Naive B cell (primary cell): ENCODE results near the gene SPECC1L. TPM values are rescaled to one million over a fixed set of nuclear protein-coding genes. Genes with fewer than 3 reads are reported as not detected.

ENCODE experiments used
- ATAC-seq, 2 donors: fragments of 150-1000 bp; cut with Tn5 transposase; 2 replicates each; pipeline ENCODE4 v1.10.0; 2021; ENCODE audit warnings: low read depth in 2 of 2, mild to moderate bottlenecking in 2 of 2, moderate library complexity in 2 of 2
- DNase-seq: peaks from one replicate; pipeline ENCODE4 v3.0.0; 2022
- H3K27ac Mint-ChIP-seq, 6 donors: one replicate each; pipeline ENCODE4 v1.8.0; 2020 to 2022; ENCODE audit warnings: mild to moderate bottlenecking in 6 of 6, mixed read lengths in 6 of 6, moderate library complexity in 5 of 6, inconsistent platforms in 2 of 6
- H3K27me3 Mint-ChIP-seq, 3 donors: one replicate each; pipeline ENCODE4 v1.8.0; 2021 to 2022; ENCODE audit warnings: mixed read lengths in 3 of 3, mild to moderate bottlenecking in 1 of 3
- H3K36me3 Mint-ChIP-seq, 2 donors: one replicate each; pipeline ENCODE4 v1.8.0; 2020 to 2022; ENCODE audit warnings: mixed read lengths in 2 of 2, inconsistent platforms in 1 of 2, mild to moderate bottlenecking in 1 of 2
- H3K4me1 Mint-ChIP-seq, 3 donors: one replicate each; pipeline ENCODE4 v1.8.0; 2020 to 2022; ENCODE audit warnings: mixed read lengths in 3 of 3, inconsistent platforms in 1 of 3, mild to moderate bottlenecking in 1 of 3, moderate library complexity in 1 of 3
- H3K4me3 Mint-ChIP-seq, 8 donors: one replicate each; pipeline ENCODE4 v1.8.0; 2020 to 2022; ENCODE audit warnings: mild to moderate bottlenecking in 8 of 8, mixed read lengths in 8 of 8, moderate library complexity in 8 of 8, inconsistent platforms in 2 of 8
- H3K9me3 Mint-ChIP-seq, 7 donors: one replicate each; pipeline ENCODE4 v1.8.0; 2020 to 2022; ENCODE audit warnings: mixed read lengths in 7 of 7, mild to moderate bottlenecking in 5 of 7, inconsistent platforms in 2 of 7, moderate library complexity in 1 of 7
- polyA plus RNA-seq, 6 donors: library from polyadenylated mRNA; unstranded; fragments of 300-500 nt; fragmentation: Illumina TruSeq; gene quantifications; one replicate each; pipeline ENCODE4 v1.2.3, GENCODE V29; 2021; ENCODE audit warnings: low read depth in 6 of 6

SPECC1L gene
- polyA plus RNA-seq, 6 donors from 2014 or later: 1.7 to 29.4 (median 9.7) TPM

- Mint-ChIP-seq H3K4me1 (peaks cover 66 to 68% (median 66%) of the 10 kb centered on the region in 3 donors), H3K27me3 (peaks cover 0 to 4% (median 0%) of the 10 kb centered on the region in 3 donors), H3K4me3 (peak overlapping the region; percentile 85 to 96 (median 90)), H3K27ac (peak overlapping the region; percentile 98 to 100 (median 99)), H3K9me3 (no peaks in the 10 kb centered on the region), H3K36me3 (no peaks in the 10 kb centered on the region)
- ATAC-seq: no peak
- DNase-seq: no peak
Measured at GRCh38 chr22:24426436-24426835, 155.8 kb downstream of the SPECC1L start.

GRCh38 chr22:24426851-24427499 is 156.3 kb downstream of the SPECC1L start:
- peak overlapping the region; percentile 85 to 96 (median 90) for H3K4me3 Mint-ChIP-seq
- peak in 1 of 2 donors; percentile 5 for ATAC-seq
- no peaks in the 10 kb centered on the region for H3K9me3 Mint-ChIP-seq
- no peaks in the 10 kb centered on the region for H3K36me3 Mint-ChIP-seq
- H3K4me1 Mint-ChIP-seq: peaks cover 69 to 72% (median 70%) of the 10 kb centered on the region in 3 donors
- peak; percentile 36 for DNase-seq
- peaks cover 0 to 4% (median 0%) of the 10 kb centered on the region in 3 donors for H3K27me3 Mint-ChIP-seq
- H3K27ac Mint-ChIP-seq: peak overlapping the region; percentile 98 to 100 (median 99)

- H3K4me1 Mint-ChIP-seq: peaks cover 74 to 75% (median 75%) of the 10 kb centered on the region in 3 donors
- no peaks in the 10 kb centered on the region for H3K27me3 Mint-ChIP-seq
- H3K36me3 Mint-ChIP-seq: no peaks in the 10 kb centered on the region
- peak within 1 kb of the TSS; percentile 85 to 96 (median 90) for H3K4me3 Mint-ChIP-seq
- ATAC-seq (peak; percentile 85), DNase-seq (peak; percentile 94)
- no peaks in the 10 kb centered on the region for H3K9me3 Mint-ChIP-seq
- H3K27ac Mint-ChIP-seq: peak within 1 kb of the TSS; percentile 98 to 100 (median 99)
Measured at GRCh38 chr22:24427500-24428164, 157.0 kb downstream of the SPECC1L start, which contains the start of gene ADORA2A. ADORA2A (plus strand) TSS chr22:24427599; CDS start chr22:24433405, 5,806 bp downstream.

GRCh38 chr22:24428751-24429410 is 158.2 kb downstream of the SPECC1L start:
- H3K4me1 Mint-ChIP-seq: peaks cover 80 to 84% (median 83%) of the 10 kb centered on the region in 3 donors
- peak; percentile 36 for DNase-seq
- H3K27me3 Mint-ChIP-seq: no peaks in the 10 kb centered on the region
- peak overlapping the region; percentile 85 to 96 (median 90) for H3K4me3 Mint-ChIP-seq
- no peak for ATAC-seq
- H3K9me3 Mint-ChIP-seq: no peaks in the 10 kb centered on the region
- no peaks in the 10 kb centered on the region for H3K36me3 Mint-ChIP-seq
- H3K27ac Mint-ChIP-seq: peak overlapping the region; percentile 98 to 100 (median 99)

- DNase-seq (no peak), ATAC-seq (no peak)
- Mint-ChIP-seq H3K27me3 (no peaks in the 10 kb centered on the region), H3K9me3 (no peaks in the 10 kb centered on the region), H3K27ac (peak overlapping the region; percentile 93 to 100 (median 98)), H3K36me3 (no peaks in the 10 kb centered on the region), H3K4me3 (peak overlapping the region; percentile 85 to 96 (median 90)), H3K4me1 (peaks cover 88 to 91% (median 90%) of the 10 kb centered on the region in 3 donors)
Measured at GRCh38 chr22:24429411-24430365, 159.1 kb downstream of the SPECC1L start.

GRCh38 chr22:24430431-24431308 is 160.0 kb downstream of the SPECC1L start:
- ATAC-seq: no peak
- H3K4me3 Mint-ChIP-seq: peak overlapping the region; percentile 49 to 76 (median 68)
- no peak for DNase-seq
- H3K36me3 Mint-ChIP-seq: no peaks in the 10 kb centered on the region
- H3K27ac Mint-ChIP-seq: peak overlapping the region; percentile 91 to 99 (median 96)
- no peaks in the 10 kb centered on the region for H3K9me3 Mint-ChIP-seq
- peaks cover 89 to 95% (median 93%) of the 10 kb centered on the region in 3 donors for H3K4me1 Mint-ChIP-seq
- no peaks in the 10 kb centered on the region for H3K27me3 Mint-ChIP-seq

- DNase-seq (no peak), ATAC-seq (no peak)
- H3K36me3 Mint-ChIP-seq: no peaks in the 10 kb centered on the region
Measured at GRCh38 chr22:24431309-24432034, 160.8 kb downstream of the SPECC1L start.

GRCh38 chr22:24432059-24432853 is 161.6 kb downstream of the SPECC1L start:
- H3K4me3 Mint-ChIP-seq: peak overlapping the region; percentile 41 to 77 (median 66)
- H3K27me3 Mint-ChIP-seq: no peaks in the 10 kb centered on the region
- DNase-seq (no peak), ATAC-seq (no peak)
- H3K4me1 Mint-ChIP-seq: peaks cover 80 to 94% (median 93%) of the 10 kb centered on the region in 3 donors
- H3K27ac Mint-ChIP-seq: peak overlapping the region; percentile 39 to 99 (median 94)
- no peaks in the 10 kb centered on the region for H3K36me3 Mint-ChIP-seq
- no peaks in the 10 kb centered on the region for H3K9me3 Mint-ChIP-seq

More at GRCh38 chr22:24431309-24432034, 160.8 kb downstream of the SPECC1L start:
- peaks cover 83 to 94% (median 93%) of the 10 kb centered on the region in 3 donors for H3K4me1 Mint-ChIP-seq
- peak overlapping the region; percentile 37 to 76 (median 70) for H3K4me3 Mint-ChIP-seq
- H3K27me3 Mint-ChIP-seq: no peaks in the 10 kb centered on the region
- H3K27ac Mint-ChIP-seq: peak overlapping the region; percentile 91 to 99 (median 96)
- H3K9me3 Mint-ChIP-seq: no peaks in the 10 kb centered on the region

- H3K4me3 Mint-ChIP-seq: peak overlapping the region; percentile 41 to 91 (median 80)
- no peaks in the 10 kb centered on the region for H3K36me3 Mint-ChIP-seq
- DNase-seq: no peak
- H3K27ac Mint-ChIP-seq: peak overlapping the region; percentile 62 to 100 (median 98)
- no peak for ATAC-seq
- H3K9me3 Mint-ChIP-seq: no peaks in the 10 kb centered on the region
- peaks cover 80 to 95% (median 94%) of the 10 kb centered on the region in 3 donors for H3K4me1 Mint-ChIP-seq
- no peaks in the 10 kb centered on the region for H3K27me3 Mint-ChIP-seq
Measured at GRCh38 chr22:24433001-24433827, 162.6 kb downstream of the SPECC1L start.

GRCh38 chr22:24433828-24434470 is 163.3 kb downstream of the SPECC1L start:
- Mint-ChIP-seq H3K27ac (peak overlapping the region; percentile 98 to 100 (median 99)), H3K4me1 (peaks cover 73 to 94% (median 93%) of the 10 kb centered on the region in 3 donors)
- peak; percentile 81 for DNase-seq

More at GRCh38 chr22:24433828-24434470, 163.3 kb downstream of the SPECC1L start:
- Mint-ChIP-seq H3K4me3 (peak overlapping the region; percentile 78 to 91 (median 84)), H3K9me3 (no peaks in the 10 kb centered on the region), H3K36me3 (no peaks in the 10 kb centered on the region), H3K27me3 (no peaks in the 10 kb centered on the region)
- peak; percentile 72 to 76 for ATAC-seq
